ENCODE data around the gene RBM41.
A peak's percentile ranks its signal among the peaks of the same experiment; 100 is the strongest.
"Not testable (repeated sequence)": the region's sequence is repeated elsewhere in the genome, so short reads cannot be mapped to it uniquely, and the experiment has no call there.

The RBM41 gene

GRCh38 chrX:107102980-107103379 is 15.6 kb downstream of the RBM41 start:
- DNase-seq (ENCODE audit: low read depth): peak; percentile 33
- peak; percentile 26 for TF ChIP-seq CTCF (conservative IDR thresholded peaks at IDR 0.05; ENCODE audit: low read depth, low read length)
- H3K4me3 ChIP-seq (ENCODE audit: low read depth, low read length): no peak overlapping the region

- DNase-seq (ENCODE audit: low read depth): no peak
- TF ChIP-seq CTCF (conservative IDR thresholded peaks at IDR 0.05; ENCODE audit: low read depth, low read length): no peak
- H3K4me3 ChIP-seq (ENCODE audit: low read depth, low read length): no peak overlapping the region
These were observed 42.5 kb downstream of the RBM41 start for GRCh38 chrX:107076158-107076557.

GRCh38 chrX:107057731-107058130 is 60.9 kb downstream of the RBM41 start:
- H3K4me3 ChIP-seq (ENCODE audit: low read depth, low read length); DNase-seq (ENCODE audit: low read depth): not testable (repeated sequence)

GRCh38 chrX:107054978-107055377 is 63.6 kb downstream of the RBM41 start:
- TF ChIP-seq CTCF (conservative IDR thresholded peaks at IDR 0.05; ENCODE audit: low read depth, low read length): no peak
- no peak for DNase-seq (ENCODE audit: low read depth)
- no peak overlapping the region for H3K4me3 ChIP-seq (ENCODE audit: low read depth, low read length)

GRCh38 chrX:107050195-107050709 is 68.4 kb downstream of the RBM41 start:
- H3K4me3 ChIP-seq (ENCODE audit: low read depth, low read length): no peak overlapping the region
- no peak for TF ChIP-seq CTCF (conservative IDR thresholded peaks at IDR 0.05; ENCODE audit: low read depth, low read length)
- DNase-seq (ENCODE audit: low read depth): no peak

- no peak overlapping the region for H3K4me3 ChIP-seq (ENCODE audit: low read depth, low read length)
- no peak for TF ChIP-seq CTCF (conservative IDR thresholded peaks at IDR 0.05; ENCODE audit: low read depth, low read length)
- DNase-seq (ENCODE audit: low read depth): no peak
These were observed 71.0 kb downstream of the RBM41 start for GRCh38 chrX:107047622-107048021.

- no peak for DNase-seq (ENCODE audit: low read depth)
- no peak overlapping the region for H3K4me3 ChIP-seq (ENCODE audit: low read depth, low read length)
- no peak for TF ChIP-seq CTCF (conservative IDR thresholded peaks at IDR 0.05; ENCODE audit: low read depth, low read length)
These were observed 88.9 kb downstream of the RBM41 start for GRCh38 chrX:107029752-107030151.
